Loucy (cell line): Measurements from ENCODE around the gene MCC.

Experiments used
- EZH2phosphoT487 ChIP-seq: fragments of 200-600 bp; IDR thresholded peaks from 2 replicates; pipeline ENCODE4 v1.6.1; 2018; ENCODE audit warnings: antibody characterized with exemption, mild to moderate bottlenecking, moderate library complexity, borderline replicate concordance
- TF ChIP-seq, protein P1 (sequence below): fragments of 200-600 bp; sonication (generic); conservative IDR thresholded peaks from 2 replicates; pipeline ENCODE4 v1.5.1; 2014; ENCODE audit warnings: mild to moderate bottlenecking, antibody characterized with exemption, low read length

DNA sequence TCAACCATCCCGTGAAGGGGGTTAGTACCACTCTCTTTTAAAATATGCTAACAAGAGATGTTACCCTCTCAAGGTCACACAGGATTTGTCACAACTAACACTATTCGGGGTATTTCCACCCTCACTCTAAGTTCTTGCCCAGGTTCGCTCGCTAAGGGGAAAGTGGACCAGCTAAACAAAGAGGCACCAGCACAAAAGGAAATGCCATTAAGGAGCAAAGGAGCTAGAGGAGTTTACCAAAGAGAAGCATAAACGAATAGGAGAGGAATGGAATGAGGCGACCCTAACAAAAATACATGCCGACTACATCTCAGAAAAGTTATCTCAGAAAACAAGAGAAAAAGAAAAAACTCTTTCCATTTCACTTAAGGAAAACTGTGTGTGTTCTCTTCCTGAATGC lies 340.7 kb downstream of the MCC start:
- TF ChIP-seq, protein P1, sequence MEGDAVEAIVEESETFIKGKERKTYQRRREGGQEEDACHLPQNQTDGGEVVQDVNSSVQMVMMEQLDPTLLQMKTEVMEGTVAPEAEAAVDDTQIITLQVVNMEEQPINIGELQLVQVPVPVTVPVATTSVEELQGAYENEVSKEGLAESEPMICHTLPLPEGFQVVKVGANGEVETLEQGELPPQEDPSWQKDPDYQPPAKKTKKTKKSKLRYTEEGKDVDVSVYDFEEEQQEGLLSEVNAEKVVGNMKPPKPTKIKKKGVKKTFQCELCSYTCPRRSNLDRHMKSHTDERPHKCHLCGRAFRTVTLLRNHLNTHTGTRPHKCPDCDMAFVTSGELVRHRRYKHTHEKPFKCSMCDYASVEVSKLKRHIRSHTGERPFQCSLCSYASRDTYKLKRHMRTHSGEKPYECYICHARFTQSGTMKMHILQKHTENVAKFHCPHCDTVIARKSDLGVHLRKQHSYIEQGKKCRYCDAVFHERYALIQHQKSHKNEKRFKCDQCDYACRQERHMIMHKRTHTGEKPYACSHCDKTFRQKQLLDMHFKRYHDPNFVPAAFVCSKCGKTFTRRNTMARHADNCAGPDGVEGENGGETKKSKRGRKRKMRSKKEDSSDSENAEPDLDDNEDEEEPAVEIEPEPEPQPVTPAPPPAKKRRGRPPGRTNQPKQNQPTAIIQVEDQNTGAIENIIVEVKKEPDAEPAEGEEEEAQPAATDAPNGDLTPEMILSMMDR = no peak
- TF ChIP-seq EZH2phosphoT487 = no peak
